HepG2 (cell line): Measurements from ENCODE around the gene FCN3. TPM values are rescaled to one million over a fixed set of nuclear protein-coding genes. Genes with fewer than 3 reads are reported as not detected.

Experiments used
- AGO2 ChIP-seq: fragments of 200-400 bp; formaldehyde crosslinking; optimal IDR thresholded peaks from 2 replicates; pipeline ENCODE3; 2017; ENCODE audit warnings: mild to moderate bottlenecking, low read depth, low read length, moderate library complexity
- IRX3 ChIP-seq: sonication (generic); formaldehyde crosslinking; IDR thresholded peaks from 2 replicates; pipeline ENCODE4 v1.8.1; 2023; ENCODE audit warnings: mild to moderate bottlenecking, low read depth, missing genetic modification reagents, borderline replicate concordance
- KDM1A ChIP-seq: IDR thresholded peaks from 2 replicates; pipeline ENCODE4 v1.6.1; 2016; ENCODE audit warnings: missing compliant biosample characterization
- KMT2A ChIP-seq: sonication (generic); formaldehyde crosslinking; IDR thresholded peaks from 2 replicates; pipeline ENCODE4 v1.4.0; 2020; ENCODE audit warnings: missing genetic modification reagents
- MIER2 ChIP-seq: IDR thresholded peaks from 2 replicates; pipeline ENCODE4 v1.6.1; 2016; ENCODE audit warnings: missing biosample characterization, missing genetic modification reagents
- POGZ ChIP-seq: sonication (generic); formaldehyde crosslinking; IDR thresholded peaks from 2 replicates; pipeline ENCODE4 v1.4.0; 2020; ENCODE audit warnings: mild to moderate bottlenecking, missing genetic modification reagents
- REPIN1 ChIP-seq: sonication (generic); formaldehyde crosslinking; IDR thresholded peaks from 2 replicates; pipeline ENCODE4 v1.8.0; 2022; ENCODE audit warnings: missing genetic modification reagents, low read depth, mild to moderate bottlenecking, borderline replicate concordance
- SIX4 ChIP-seq: sonication (generic); formaldehyde crosslinking; IDR thresholded peaks from 2 replicates; pipeline ENCODE4 v1.4.0; 2020; ENCODE audit warnings: missing genetic modification reagents
- TBL1XR1 ChIP-seq: fragments of 150-350 bp; IDR thresholded peaks from 2 replicates; pipeline ENCODE4 v1.6.1; 2014; ENCODE audit warnings: borderline replicate concordance, low read length; ENCODE audit not compliant: partially characterized antibody
- TFE3 ChIP-seq: IDR thresholded peaks from 2 replicates; pipeline ENCODE4 v1.6.1; 2016
- ZBTB40 ChIP-seq, 2 experiments: fragments of 450-650 bp in 1 of 2; sonication (generic) in 1 of 2; formaldehyde crosslinking in 1 of 2; IDR thresholded peaks; 2 replicates each; pipeline versions ENCODE4 v1.6.1 to v1.8.0; 2016 to 2022; ENCODE audit warnings: antibody characterized with exemption in 1 of 2, mild to moderate bottlenecking in 1 of 2, missing genetic modification reagents in 1 of 2
- ZBTB8A ChIP-seq: sonication (generic); formaldehyde crosslinking; IDR thresholded peaks from 2 replicates; pipeline ENCODE4 v1.4.0; 2020; ENCODE audit warnings: mild to moderate bottlenecking, low read depth, missing genetic modification reagents, borderline replicate concordance
- ZNF232 ChIP-seq: sonication (generic); formaldehyde crosslinking; IDR thresholded peaks from 2 replicates; pipeline ENCODE4 v1.4.0; 2020; ENCODE audit warnings: missing genetic modification reagents, borderline replicate concordance
- ZNF562 ChIP-seq: sonication (generic); formaldehyde crosslinking; IDR thresholded peaks from 2 replicates; pipeline ENCODE4 v1.8.0; 2022; ENCODE audit warnings: missing genetic modification reagents, borderline replicate concordance
- ZNF615 ChIP-seq: sonication (generic); formaldehyde crosslinking; IDR thresholded peaks from 2 replicates; pipeline ENCODE4 v1.5.0; 2020; ENCODE audit warnings: mild to moderate bottlenecking, missing genetic modification reagents, borderline replicate concordance
- ZNF737 ChIP-seq: sonication (generic); formaldehyde crosslinking; IDR thresholded peaks from 2 replicates; pipeline ENCODE4 v1.5.0; 2020; ENCODE audit warnings: missing genetic modification reagents, mild to moderate bottlenecking, borderline replicate concordance
- ZUFSP ChIP-seq: sonication (generic); formaldehyde crosslinking; IDR thresholded peaks from 2 replicates; pipeline ENCODE4 v1.9.0; 2021; ENCODE audit warnings: missing genetic modification reagents, mild to moderate bottlenecking, borderline replicate concordance
- polyA plus RNA-seq, 8 experiments: library from polyadenylated mRNA; depleted of rRNA in 3 of 8; stranded (reverse) in 7 of 8; unstranded in 1 of 8; fragments of >200 nt; fragmentation: Illumina TruSeq in 4 of 8; extraction: Trizol in 4 of 8; gene quantifications; 2 replicates each; pipeline versions ENCODE4 v1.2.1 to v1.2.3, GENCODE V29; 2011 to 2016; ENCODE audit warnings: low read depth in 4 of 8, missing spikeins in 1 of 8, mixed read lengths in 1 of 8; ENCODE audit not compliant: insufficient read depth in 1 of 8
- total RNA-seq, 5 experiments: library from RNA; depleted of rRNA; stranded (reverse); fragments of >200 nt; fragmentation: Illumina TruSeq; extraction: Trizol; gene quantifications; 2 replicates each; pipeline ENCODE4 v1.2.3, GENCODE V29; 2016; ENCODE audit warnings: low read depth in 1 of 5

Gene FCN3
- total and polyA plus RNA-seq, 2 of the 13 experiments (the other 11 are each of a cell fraction or from before 2014, with no cell fraction given) = not detected

GRCh38 chr1:27392096-27392777 is 17.6 kb upstream of the FCN3 start, which contains the start of gene GPR3 (continued):
- TF ChIP-seq ZBTB40 (IDR thresholded peaks at IDR 0.05) (no peak), ZBTB40 (CRISPR knock-in tag; IDR thresholded peaks at IDR 0.05) (no peak), KDM1A (CRISPR knock-in tag) (no peak), REPIN1 (CRISPR knock-in tag) (no peak), ZNF232 (no peak), TBL1XR1 (no peak), POGZ (0 out of 2 replicates have a peak, but pooled peaks have one; percentile 31), ZNF737 (CRISPR knock-in tag) (no peak), KMT2A (CRISPR knock-in tag) (no peak), IRX3 (CRISPR knock-in tag) (no peak), ZNF562 (no peak), MIER2 (no peak), AGO2 (no peak), ZBTB8A (no peak), SIX4 (CRISPR knock-in tag) (no peak), TFE3 (CRISPR knock-in tag) (no peak), ZUFSP (CRISPR knock-in tag) (no peak), ZNF615 (no peak)
